ENCODE measurements around the gene KRT73.

Gene KRT73

DNA sequence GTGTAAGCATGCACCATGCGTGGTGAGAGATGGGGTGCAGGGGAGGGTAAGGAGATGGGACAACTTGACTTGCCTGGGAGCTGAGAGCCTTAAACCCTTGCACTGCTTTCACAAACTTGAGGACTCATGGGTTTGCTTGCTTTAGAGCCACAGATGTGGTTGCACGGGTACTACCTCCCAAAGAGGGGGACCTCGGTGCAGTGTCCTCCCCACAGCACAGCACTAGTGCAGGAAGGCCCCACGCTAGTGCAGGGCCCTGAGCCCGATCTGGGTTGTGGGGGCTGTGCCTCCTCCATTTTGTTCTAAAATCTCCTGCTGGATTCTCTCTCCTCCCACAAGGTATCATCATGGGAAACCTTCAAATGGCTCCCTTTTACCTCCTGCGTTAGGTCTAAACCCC lies 28.3 kb downstream of the KRT73 start:
- Histone ChIP-seq H3K9me3 (ENCODE audit: insufficient read depth, low read depth, low read length) (no peaks in the 10 kb centered on the region), H3K9ac (ENCODE audit: low read depth, low read length, poor library complexity, severe bottlenecking) (no peak overlapping the region), H3K4me3 (ENCODE audit: low read length, poor library complexity, severe bottlenecking) (no peak overlapping the region), H3K4me1 (ENCODE audit: insufficient read depth, low read length, poor library complexity, severe bottlenecking) (peaks cover 30% of the 10 kb centered on the region), H3K36me3 (ENCODE audit: insufficient read depth, low read length) (no peaks in the 10 kb centered on the region), H2AFZ (ENCODE audit: low read length) (no peak overlapping the region), H3K27me3 (ENCODE audit: insufficient read depth, low read length, poor library complexity, severe bottlenecking) (no peaks in the 10 kb centered on the region), H3K9me2 (replicated peaks; ENCODE audit: low read depth, low read length) (no peaks in the 10 kb centered on the region), H3K4me2 (ENCODE audit: low read depth, low read length, poor library complexity, severe bottlenecking) (no peak overlapping the region), H4K20me1 (ENCODE audit: insufficient read depth, low read length, poor library complexity, severe bottlenecking) (no peaks in the 10 kb centered on the region), H3K79me2 (ENCODE audit: insufficient read depth, low read length) (no peaks in the 10 kb centered on the region), H3F3A (ENCODE audit: low read depth) (no peaks in the 10 kb centered on the region)
- TF ChIP-seq EZH2phosphoT487 (IDR thresholded peaks at IDR 0.05; ENCODE audit: borderline replicate concordance), result no peak
- TF ChIP-seq, protein P1, sequence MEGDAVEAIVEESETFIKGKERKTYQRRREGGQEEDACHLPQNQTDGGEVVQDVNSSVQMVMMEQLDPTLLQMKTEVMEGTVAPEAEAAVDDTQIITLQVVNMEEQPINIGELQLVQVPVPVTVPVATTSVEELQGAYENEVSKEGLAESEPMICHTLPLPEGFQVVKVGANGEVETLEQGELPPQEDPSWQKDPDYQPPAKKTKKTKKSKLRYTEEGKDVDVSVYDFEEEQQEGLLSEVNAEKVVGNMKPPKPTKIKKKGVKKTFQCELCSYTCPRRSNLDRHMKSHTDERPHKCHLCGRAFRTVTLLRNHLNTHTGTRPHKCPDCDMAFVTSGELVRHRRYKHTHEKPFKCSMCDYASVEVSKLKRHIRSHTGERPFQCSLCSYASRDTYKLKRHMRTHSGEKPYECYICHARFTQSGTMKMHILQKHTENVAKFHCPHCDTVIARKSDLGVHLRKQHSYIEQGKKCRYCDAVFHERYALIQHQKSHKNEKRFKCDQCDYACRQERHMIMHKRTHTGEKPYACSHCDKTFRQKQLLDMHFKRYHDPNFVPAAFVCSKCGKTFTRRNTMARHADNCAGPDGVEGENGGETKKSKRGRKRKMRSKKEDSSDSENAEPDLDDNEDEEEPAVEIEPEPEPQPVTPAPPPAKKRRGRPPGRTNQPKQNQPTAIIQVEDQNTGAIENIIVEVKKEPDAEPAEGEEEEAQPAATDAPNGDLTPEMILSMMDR (conservative IDR thresholded peaks at IDR 0.05; ENCODE audit: low read length), result no peak

DNA sequence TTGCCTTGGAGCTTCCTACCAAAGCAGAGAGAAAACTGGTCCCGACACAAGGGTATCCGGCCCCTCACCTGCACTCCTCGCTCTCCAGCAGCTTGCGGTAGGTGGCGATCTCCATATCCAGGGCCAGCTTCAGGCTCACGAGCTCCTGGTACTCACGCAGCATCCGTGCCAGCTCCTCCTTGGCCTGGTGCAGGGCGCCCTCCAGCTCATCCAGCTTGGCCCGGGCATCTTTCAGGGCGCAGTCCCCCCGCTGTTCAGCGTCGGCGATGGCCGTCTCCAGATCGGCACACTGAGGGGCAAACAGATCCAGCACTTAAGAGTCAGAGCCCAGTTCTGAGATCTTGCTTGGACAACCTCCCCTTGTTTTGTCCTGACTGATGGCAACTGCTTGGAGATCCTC lies 30.8 kb downstream of the KRT73 start:
- TF ChIP-seq EZH2phosphoT487 (IDR thresholded peaks at IDR 0.05; ENCODE audit: borderline replicate concordance), result no peak
- TF ChIP-seq, protein P1 (conservative IDR thresholded peaks at IDR 0.05; ENCODE audit: low read length), result no peak
- H3K4me3 ChIP-seq (ENCODE audit: low read length, poor library complexity, severe bottlenecking), result no peak overlapping the region
- no peaks in the 10 kb centered on the region for H3F3A ChIP-seq (ENCODE audit: low read depth)
- no peaks in the 10 kb centered on the region for H3K36me3 ChIP-seq (ENCODE audit: insufficient read depth, low read length)
- H3K9me3 ChIP-seq (ENCODE audit: insufficient read depth, low read depth, low read length), result no peaks in the 10 kb centered on the region
- H3K4me1 ChIP-seq (ENCODE audit: insufficient read depth, low read length, poor library complexity, severe bottlenecking), result peaks cover 33% of the 10 kb centered on the region
- no peaks in the 10 kb centered on the region for H3K27me3 ChIP-seq (ENCODE audit: insufficient read depth, low read length, poor library complexity, severe bottlenecking)
- no peaks in the 10 kb centered on the region for H4K20me1 ChIP-seq (ENCODE audit: insufficient read depth, low read length, poor library complexity, severe bottlenecking)
- no peak overlapping the region for H3K9ac ChIP-seq (ENCODE audit: low read depth, low read length, poor library complexity, severe bottlenecking)
- H3K4me2 ChIP-seq (ENCODE audit: low read depth, low read length, poor library complexity, severe bottlenecking), result no peak overlapping the region
- H2AFZ ChIP-seq (ENCODE audit: low read length), result no peak overlapping the region
- H3K79me2 ChIP-seq (ENCODE audit: insufficient read depth, low read length), result no peaks in the 10 kb centered on the region
- no peaks in the 10 kb centered on the region for H3K9me2 ChIP-seq (replicated peaks; ENCODE audit: low read depth, low read length)

DNA sequence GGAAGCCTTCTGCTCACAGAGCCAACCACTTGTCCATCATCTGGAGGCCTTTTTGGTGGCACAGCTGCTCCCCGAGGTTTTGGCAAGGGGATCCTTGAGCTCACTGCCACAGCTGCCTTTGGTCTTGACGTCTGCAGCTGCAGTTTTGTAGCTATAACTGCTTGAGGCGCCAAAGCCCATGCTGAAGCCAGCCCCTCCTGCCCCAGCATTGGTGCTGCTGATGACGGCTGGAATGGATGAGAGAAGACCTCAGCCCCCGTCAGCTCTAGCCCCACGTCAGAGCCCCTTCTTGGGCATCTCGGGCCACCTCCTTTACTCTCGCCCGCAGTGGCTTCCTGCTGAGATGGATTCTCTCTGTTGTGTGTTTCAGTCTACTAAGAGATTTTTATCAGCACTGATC lies 32.4 kb downstream of the KRT73 start:
- no peaks in the 10 kb centered on the region for H3K9me3 ChIP-seq (ENCODE audit: insufficient read depth, low read depth, low read length)
- no peaks in the 10 kb centered on the region for H3F3A ChIP-seq (ENCODE audit: low read depth)
- peak overlapping the region; percentile 41 for H3K4me2 ChIP-seq (ENCODE audit: low read depth, low read length, poor library complexity, severe bottlenecking)
- H3K4me1 ChIP-seq (ENCODE audit: insufficient read depth, low read length, poor library complexity, severe bottlenecking), result peaks cover 30% of the 10 kb centered on the region
- H2AFZ ChIP-seq (ENCODE audit: low read length), result peak overlapping the region; percentile 48; the same call in 1 of the 2 replicates
- no peaks in the 10 kb centered on the region for H3K36me3 ChIP-seq (ENCODE audit: insufficient read depth, low read length)
- no peaks in the 10 kb centered on the region for H3K9me2 ChIP-seq (replicated peaks; ENCODE audit: low read depth, low read length)
- no peaks in the 10 kb centered on the region for H3K79me2 ChIP-seq (ENCODE audit: insufficient read depth, low read length)
- no peak for TF ChIP-seq EZH2phosphoT487 (IDR thresholded peaks at IDR 0.05; ENCODE audit: borderline replicate concordance)
- TF ChIP-seq, protein P1 (conservative IDR thresholded peaks at IDR 0.05; ENCODE audit: low read length), result peak; percentile 52
- peak overlapping the region; percentile 14 for H3K9ac ChIP-seq (ENCODE audit: low read depth, low read length, poor library complexity, severe bottlenecking)
- H3K27me3 ChIP-seq (ENCODE audit: insufficient read depth, low read length, poor library complexity, severe bottlenecking), result no peaks in the 10 kb centered on the region
- H4K20me1 ChIP-seq (ENCODE audit: insufficient read depth, low read length, poor library complexity, severe bottlenecking), result no peaks in the 10 kb centered on the region
- no peak overlapping the region for H3K4me3 ChIP-seq (ENCODE audit: low read length, poor library complexity, severe bottlenecking)

All from Loucy (cell line).